Esophagus squamous epithelium (tissue), 5 donors: Measurements from ENCODE around the gene COX15. TPM values are rescaled to one million over a fixed set of nuclear protein-coding genes. Genes with fewer than 3 reads are reported as not detected.

Source experiments
- DNase-seq: peaks from one replicate; lab custom pipeline; 2025; lab: John Stamatoyannopoulos, UW
- H3K27ac ChIP-seq, 4 donors: fragments of 200-600 bp; sonication (generic); one replicate each; pipeline ENCODE4 v1.5.1; 2016 to 2019; ENCODE audit warnings: mild to moderate bottlenecking in 1 of 4
- H3K27me3 ChIP-seq, 4 donors: fragments of 200-600 bp; sonication (generic); 1 replicate in 3 of 4; 2 replicates in 1 of 4; pipeline versions ENCODE4 v1.5.1 to v1.6.0; 2017 to 2021; ENCODE audit warnings: antibody characterized with exemption in 1 of 4
- H3K36me3 ChIP-seq, 3 donors: fragments of 200-600 bp; sonication (generic); one replicate each; pipeline ENCODE4 v1.5.1; 2016 to 2019
- H3K4me1 ChIP-seq, 3 donors: fragments of 200-600 bp; sonication (generic); one replicate each; pipeline ENCODE4 v1.5.1; 2017 to 2019
- H3K4me3 ChIP-seq, 4 donors: fragments of 200-600 bp; sonication (generic); 1 replicate in 3 of 4; 2 replicates in 1 of 4; pipeline ENCODE4 v1.5.1; 2016 to 2019; ENCODE audit warnings: mild to moderate bottlenecking in 2 of 4, moderate library complexity in 1 of 4
- H3K9me3 ChIP-seq, 3 donors: fragments of 200-600 bp; sonication (generic); one replicate each; pipeline ENCODE4 v1.5.1; 2016 to 2019
- POLR2A ChIP-seq, 4 donors: fragments of 450-650 bp; IDR thresholded peaks; one replicate each; pipeline ENCODE4 v1.6.1; 2017; ENCODE audit warnings: antibody characterized with exemption in 4 of 4, mild to moderate bottlenecking in 4 of 4, moderate library complexity in 3 of 4
- WGBS, 2 donors: methylation state at CpG; one replicate each; pipeline ENCODE4 v1.1.5; 2018; 5-methylcytosine and 5-hydroxymethylcytosine counted together
- intact Hi-C: fragments of 100-400 bp; cut with DNase I; formaldehyde crosslinking; loops from one replicate; pipeline ENCODE4 v1.15.0; 2022
- total RNA-seq, 4 donors: library from RNA; depleted of rRNA; stranded (reverse); fragments of >200 nt; gene quantifications; one replicate each; pipeline ENCODE4 v1.1.0, GENCODE V29; 2016
- TF ChIP-seq, protein P1 (sequence below), 6 experiments: fragments of 450-650 bp in 4 of 6; fragments of 200-600 bp in 2 of 6; sonication (generic) in 2 of 6; IDR thresholded peaks; one replicate each; pipeline ENCODE4 v1.5.1; 2016 to 2019; ENCODE audit warnings: antibody characterized with exemption in 6 of 6, mild to moderate bottlenecking in 4 of 6, moderate library complexity in 4 of 6
- donor health status: DM: yes; HTN: yes; CAD: no.

The COX15 gene
- total RNA-seq, 4 donors from 2014 or later: 17.2 to 38.4 (median 18.1) TPM

DNA sequence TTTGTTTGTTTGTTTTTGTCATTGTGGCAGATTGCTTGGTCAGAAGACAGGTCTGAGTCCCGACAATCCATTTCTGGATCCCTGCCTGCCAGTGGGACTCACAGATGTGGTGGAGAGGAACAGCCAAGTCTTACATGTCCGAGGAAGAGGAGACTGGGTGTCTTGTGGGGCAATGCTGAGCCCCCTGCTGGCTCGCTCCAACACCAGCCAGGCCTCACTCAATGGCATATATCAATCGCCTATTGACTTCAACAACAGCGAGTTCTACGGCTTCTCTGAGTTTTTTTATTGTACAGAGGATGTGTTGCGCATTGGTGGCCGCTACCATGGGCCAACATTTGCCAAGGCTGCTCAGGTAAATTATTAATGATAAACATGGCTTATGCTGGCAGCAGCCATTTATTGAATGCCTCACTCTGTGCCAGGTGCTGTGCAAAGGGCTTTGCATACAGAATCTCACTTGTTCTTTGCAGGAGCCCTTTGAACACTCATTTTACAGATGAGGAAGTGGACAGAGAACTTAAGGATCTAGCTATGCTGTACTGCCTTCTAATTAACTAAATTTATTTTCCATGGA lies 33.3 kb downstream of the COX15 start:
- TF ChIP-seq POLR2A (IDR thresholded peaks at IDR 0.05): no peak
- TF ChIP-seq, protein P1, sequence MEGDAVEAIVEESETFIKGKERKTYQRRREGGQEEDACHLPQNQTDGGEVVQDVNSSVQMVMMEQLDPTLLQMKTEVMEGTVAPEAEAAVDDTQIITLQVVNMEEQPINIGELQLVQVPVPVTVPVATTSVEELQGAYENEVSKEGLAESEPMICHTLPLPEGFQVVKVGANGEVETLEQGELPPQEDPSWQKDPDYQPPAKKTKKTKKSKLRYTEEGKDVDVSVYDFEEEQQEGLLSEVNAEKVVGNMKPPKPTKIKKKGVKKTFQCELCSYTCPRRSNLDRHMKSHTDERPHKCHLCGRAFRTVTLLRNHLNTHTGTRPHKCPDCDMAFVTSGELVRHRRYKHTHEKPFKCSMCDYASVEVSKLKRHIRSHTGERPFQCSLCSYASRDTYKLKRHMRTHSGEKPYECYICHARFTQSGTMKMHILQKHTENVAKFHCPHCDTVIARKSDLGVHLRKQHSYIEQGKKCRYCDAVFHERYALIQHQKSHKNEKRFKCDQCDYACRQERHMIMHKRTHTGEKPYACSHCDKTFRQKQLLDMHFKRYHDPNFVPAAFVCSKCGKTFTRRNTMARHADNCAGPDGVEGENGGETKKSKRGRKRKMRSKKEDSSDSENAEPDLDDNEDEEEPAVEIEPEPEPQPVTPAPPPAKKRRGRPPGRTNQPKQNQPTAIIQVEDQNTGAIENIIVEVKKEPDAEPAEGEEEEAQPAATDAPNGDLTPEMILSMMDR (IDR thresholded peaks at IDR 0.05): peak in 1 of 6 experiments; percentile 7
- no peak overlapping the region for H3K4me3 ChIP-seq
- no peaks in the 10 kb centered on the region for H3K9me3 ChIP-seq
- no peak overlapping the region for H3K27ac ChIP-seq
- H3K4me1 ChIP-seq: no peaks in the 10 kb centered on the region
- WGBS, 2 donors: 85 to 86% methylated on average over 8 of the region's 8 CpGs
- no peaks in the 10 kb centered on the region for H3K27me3 ChIP-seq
- peaks cover 0 to 99% (median 21%) of the 10 kb centered on the region in 3 donors for H3K36me3 ChIP-seq
- intact Hi-C loops: no loop called here
- DNase-seq: no peak

DNA sequence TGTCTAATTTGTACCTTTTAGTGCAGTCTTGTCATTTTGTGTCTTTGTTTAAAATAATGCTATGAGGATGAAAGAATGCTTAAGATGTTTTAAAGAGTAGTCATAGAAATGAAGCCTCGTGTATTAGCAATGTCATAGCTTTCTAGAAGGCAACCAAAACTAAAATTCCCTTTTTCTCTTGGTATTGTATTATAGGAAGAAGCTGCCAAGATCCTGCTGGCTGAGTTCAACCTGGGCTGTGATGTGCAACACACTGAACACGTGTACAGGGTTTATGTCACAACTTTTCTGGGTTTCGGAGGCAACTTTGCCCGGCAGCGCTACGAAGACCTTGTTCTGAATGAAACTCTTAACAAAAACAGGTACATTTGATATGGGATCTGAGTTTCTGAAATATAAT lies 36.2 kb downstream of the COX15 start:
- Histone ChIP-seq H3K4me3 (no peak overlapping the region), H3K4me1 (no peaks in the 10 kb centered on the region), H3K36me3 (peaks cover 0 to 99% (median 33%) of the 10 kb centered on the region in 3 donors), H3K27ac (no peak overlapping the region), H3K9me3 (no peaks in the 10 kb centered on the region), H3K27me3 (no peaks in the 10 kb centered on the region)
- no peak for TF ChIP-seq POLR2A (IDR thresholded peaks at IDR 0.05)
- TF ChIP-seq, protein P1 (IDR thresholded peaks at IDR 0.05): no peak
- intact Hi-C loops: no loop called here
- no peak for DNase-seq
- WGBS, 2 donors: 85 to 88% methylated on average over 6 of the region's 6 CpGs

DNA sequence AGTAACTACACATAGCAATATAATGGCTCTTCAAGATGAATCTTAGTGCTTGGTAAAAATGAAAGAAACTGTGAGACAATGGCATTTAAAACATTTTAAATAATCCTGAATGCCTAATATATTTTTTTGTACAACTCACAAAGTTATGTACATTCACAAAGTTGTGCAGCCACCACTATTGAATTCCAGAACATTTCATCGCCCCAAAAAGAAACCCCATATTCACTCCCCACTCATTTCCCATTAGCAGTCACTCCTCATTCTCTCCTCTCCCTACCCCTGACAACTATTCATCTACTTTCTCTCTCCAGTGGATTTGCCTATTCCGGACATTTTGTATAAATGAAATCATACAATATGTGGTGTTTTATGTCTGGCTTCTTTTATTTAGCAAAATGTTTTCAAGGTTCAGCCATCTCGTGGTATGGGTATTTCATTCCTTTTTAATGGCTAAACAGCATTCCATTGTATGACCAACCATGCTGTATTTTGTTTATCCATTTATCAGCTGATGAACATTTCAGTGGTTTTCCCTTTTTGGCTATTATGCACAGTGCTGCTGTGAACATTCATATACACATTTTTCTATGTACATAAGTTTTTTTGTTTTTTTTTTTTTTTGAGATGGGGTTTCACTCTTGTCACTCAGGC lies 37.9 kb downstream of the COX15 start:
- intact Hi-C loops: no loop called here
- WGBS, 2 donors: 83 to 93% methylated on average over 3 of the region's 3 CpGs
- Histone ChIP-seq H3K4me1 (peaks cover 0 to 6% (median 3%) of the 10 kb centered on the region in 3 donors), H3K4me3 (no peak overlapping the region), H3K27me3 (no peaks in the 10 kb centered on the region), H3K27ac (no peak overlapping the region), H3K36me3 (peaks cover 0 to 87% (median 32%) of the 10 kb centered on the region in 3 donors), H3K9me3 (no peaks in the 10 kb centered on the region)
- no peak for DNase-seq
- TF ChIP-seq, protein P1 (IDR thresholded peaks at IDR 0.05): no peak
- no peak for TF ChIP-seq POLR2A (IDR thresholded peaks at IDR 0.05)

DNA sequence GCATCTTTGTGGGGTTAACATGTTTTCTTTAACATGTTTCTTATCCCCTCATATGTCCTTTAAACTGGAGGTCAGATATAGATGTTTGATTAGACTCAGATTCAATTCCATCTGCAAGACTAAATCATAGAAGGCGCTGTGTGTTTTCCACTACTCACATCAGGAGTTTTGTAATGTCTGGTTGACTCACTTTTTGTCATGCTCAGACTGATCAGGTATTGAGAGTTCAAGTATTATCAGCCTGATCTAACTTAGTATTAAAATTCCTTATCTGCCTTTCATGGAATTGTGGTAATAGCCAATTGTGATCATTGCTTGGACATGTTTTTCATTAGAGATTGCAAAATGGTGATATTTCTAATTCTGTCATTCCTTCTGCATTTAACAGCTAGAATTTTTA lies 42.5 kb downstream of the COX15 start:
- intact Hi-C loops: no loop called here
- H3K36me3 ChIP-seq: peaks cover 0 to 41% (median 16%) of the 10 kb centered on the region in 3 donors
- WGBS, 2 donors: 43 to 60% methylated on average over 1 of the region's 1 CpG

DNA sequence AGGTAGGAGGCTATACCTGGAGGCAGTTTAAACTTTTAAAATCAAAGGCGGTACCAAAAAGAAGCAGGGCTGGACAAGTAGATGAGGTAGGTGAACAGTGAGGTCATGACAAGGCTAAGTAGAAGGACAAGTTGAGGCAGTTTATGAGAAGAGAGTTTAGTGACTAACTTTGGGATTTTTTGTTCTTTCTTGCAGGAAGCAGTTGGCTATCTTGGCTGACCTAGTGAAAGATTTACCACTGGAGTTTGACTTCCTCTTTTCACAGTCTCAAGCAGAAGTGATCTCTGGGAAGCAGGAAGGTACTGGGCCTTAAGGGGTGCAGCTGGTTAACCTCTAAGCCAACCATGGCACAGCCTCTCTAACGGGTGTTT lies 46.3 kb downstream of the COX15 start:
- Histone ChIP-seq H3K4me3 (no peak overlapping the region), H3K36me3 (peaks cover 0 to 14% (median 3%) of the 10 kb centered on the region in 3 donors), H3K27ac (peak overlapping the region; percentile 66 to 86 (median 80)), H3K27me3 (no peaks in the 10 kb centered on the region), H3K4me1 (peaks cover 12 to 78% (median 43%) of the 10 kb centered on the region in 3 donors), H3K9me3 (no peaks in the 10 kb centered on the region)
- no peak for DNase-seq
- TF ChIP-seq, protein P1 (IDR thresholded peaks at IDR 0.05): no peak
- TF ChIP-seq POLR2A (IDR thresholded peaks at IDR 0.05): no peak
- 24 to 32% methylated on average over 2 of the region's 2 CpGs for WGBS, 2 donors
- intact Hi-C loops: no loop called here

More for the DNA sequence above, 42.5 kb downstream of the COX15 start:
- no peak overlapping the region for H3K27ac ChIP-seq
- H3K27me3 ChIP-seq: no peaks in the 10 kb centered on the region
- H3K4me3 ChIP-seq: no peak overlapping the region
- DNase-seq: no peak
- H3K9me3 ChIP-seq: no peaks in the 10 kb centered on the region
- no peak for TF ChIP-seq POLR2A (IDR thresholded peaks at IDR 0.05)
- TF ChIP-seq, protein P1 (IDR thresholded peaks at IDR 0.05): no peak
- peaks cover 4 to 43% (median 19%) of the 10 kb centered on the region in 3 donors for H3K4me1 ChIP-seq
